Colonic mucosa (tissue), 4 donors: ENCODE results near the gene ZFHX3. TPM values are rescaled to one million over a fixed set of nuclear protein-coding genes. Genes with fewer than 3 reads are reported as not detected.

ENCODE experiments used
- DNase-seq: peaks from one replicate; pipeline ENCODE4 v3.0.0-alpha.2; 2020
- H3K27ac ChIP-seq: fragments of 200-600 bp; one replicate; pipeline ENCODE4 v1.8.0; 2021
- H3K27me3 ChIP-seq: fragments of 200-600 bp; one replicate; pipeline ENCODE4 v1.8.0; 2021
- H3K36me3 ChIP-seq: fragments of 200-600 bp; one replicate; pipeline ENCODE4 v1.8.0; 2021
- H3K4me1 ChIP-seq: fragments of 200-600 bp; one replicate; pipeline ENCODE4 v1.8.0; 2021; ENCODE audit warnings: mild to moderate bottlenecking
- H3K4me3 ChIP-seq: fragments of 200-600 bp; one replicate; pipeline ENCODE4 v1.8.0; 2021
- H3K9ac ChIP-seq, 2 donors: one replicate each; pipeline ENCODE4 v1.7.0; 2013; ENCODE audit warnings: control low read depth in 2 of 2, low read depth in 2 of 2, low read length in 2 of 2
- H3K9me3 ChIP-seq: fragments of 200-600 bp; one replicate; pipeline ENCODE4 v1.8.0; 2021
- intact Hi-C: fragments of 100-400 bp; cut with DNase I; formaldehyde crosslinking; loops from one replicate; pipeline ENCODE4 v1.14.1; 2022
- total RNA-seq, 2 donors: library from RNA; stranded (reverse); fragmentation: NEBNext Ultra II Directional in 1 of 2; extraction: Animal tissue kit (Norgen Biotek cat#: 25700) in 1 of 2; gene quantifications; one replicate each; pipeline ENCODE4 v1.2.1, GENCODE V29; 2021
- TF ChIP-seq, protein P1 (sequence below): fragments of 200-600 bp; IDR thresholded peaks from one replicate; pipeline ENCODE4 v1.8.0; 2022; ENCODE audit warnings: antibody characterized with exemption, mild to moderate bottlenecking
- donor health status: healthy.
- donor health status: DM: no; HTN: no; CAD: no.
- donor health status: DM: no; HTN: no; CAD: no.

ZFHX3 gene, protein sequence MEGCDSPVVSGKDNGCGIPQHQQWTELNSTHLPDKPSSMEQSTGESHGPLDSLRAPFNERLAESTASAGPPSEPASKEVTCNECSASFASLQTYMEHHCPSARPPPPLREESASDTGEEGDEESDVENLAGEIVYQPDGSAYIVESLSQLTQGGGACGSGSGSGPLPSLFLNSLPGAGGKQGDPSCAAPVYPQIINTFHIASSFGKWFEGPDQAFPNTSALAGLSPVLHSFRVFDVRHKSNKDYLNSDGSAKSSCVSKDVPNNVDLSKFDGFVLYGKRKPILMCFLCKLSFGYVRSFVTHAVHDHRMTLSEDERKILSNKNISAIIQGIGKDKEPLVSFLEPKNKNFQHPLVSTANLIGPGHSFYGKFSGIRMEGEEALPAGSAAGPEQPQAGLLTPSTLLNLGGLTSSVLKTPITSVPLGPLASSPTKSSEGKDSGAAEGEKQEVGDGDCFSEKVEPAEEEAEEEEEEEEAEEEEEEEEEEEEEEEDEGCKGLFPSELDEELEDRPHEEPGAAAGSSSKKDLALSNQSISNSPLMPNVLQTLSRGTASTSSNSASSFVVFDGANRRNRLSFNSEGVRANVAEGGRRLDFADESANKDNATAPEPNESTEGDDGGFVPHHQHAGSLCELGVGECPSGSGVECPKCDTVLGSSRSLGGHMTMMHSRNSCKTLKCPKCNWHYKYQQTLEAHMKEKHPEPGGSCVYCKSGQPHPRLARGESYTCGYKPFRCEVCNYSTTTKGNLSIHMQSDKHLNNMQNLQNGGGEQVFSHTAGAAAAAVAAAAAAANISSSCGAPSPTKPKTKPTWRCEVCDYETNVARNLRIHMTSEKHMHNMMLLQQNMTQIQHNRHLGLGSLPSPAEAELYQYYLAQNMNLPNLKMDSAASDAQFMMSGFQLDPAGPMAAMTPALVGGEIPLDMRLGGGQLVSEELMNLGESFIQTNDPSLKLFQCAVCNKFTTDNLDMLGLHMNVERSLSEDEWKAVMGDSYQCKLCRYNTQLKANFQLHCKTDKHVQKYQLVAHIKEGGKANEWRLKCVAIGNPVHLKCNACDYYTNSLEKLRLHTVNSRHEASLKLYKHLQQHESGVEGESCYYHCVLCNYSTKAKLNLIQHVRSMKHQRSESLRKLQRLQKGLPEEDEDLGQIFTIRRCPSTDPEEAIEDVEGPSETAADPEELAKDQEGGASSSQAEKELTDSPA (N-terminal part only)
- 10 to 100 TPM; 10.5 to 12.8 TPM for total RNA-seq

DNA sequence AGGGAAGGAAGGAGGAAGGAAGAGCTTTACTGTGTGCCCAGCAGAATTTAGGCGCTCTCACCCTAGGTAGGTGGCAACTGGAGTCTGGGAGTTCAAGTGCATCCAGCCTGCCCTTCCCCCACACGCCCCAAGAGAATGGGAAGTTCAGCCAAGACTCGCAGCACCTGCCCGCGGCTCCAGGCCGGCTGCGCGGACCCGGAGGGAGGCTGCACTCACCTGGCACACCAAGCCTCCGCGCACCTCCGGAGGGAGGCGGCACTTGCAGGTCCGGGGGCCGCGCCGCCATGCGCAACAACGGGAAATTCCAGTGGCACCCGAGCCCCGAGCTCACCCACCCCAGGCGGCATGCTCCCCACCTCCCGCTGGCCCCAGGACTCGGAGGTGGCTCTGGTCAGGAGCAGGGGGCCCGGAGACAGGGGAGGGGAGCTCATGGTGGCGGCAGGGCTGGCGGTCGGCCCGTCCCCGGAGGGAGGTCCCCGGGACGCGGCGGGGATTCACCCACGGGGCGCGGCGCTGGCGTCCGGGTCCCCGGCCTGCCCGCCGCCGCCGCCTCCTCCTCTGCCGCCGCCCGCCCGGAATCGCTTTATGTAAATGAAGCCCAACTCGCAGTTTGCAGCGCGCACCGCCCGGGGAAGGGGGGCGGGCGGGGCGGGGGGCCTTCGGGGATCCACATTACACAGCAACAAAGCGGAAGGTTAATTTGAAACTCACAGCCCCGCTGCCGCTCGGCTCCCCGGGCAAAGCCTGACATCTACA is at the start of gene ZFHX3:
ZFHX3 (minus strand) TSS at position 593 of the 756 bp plus-strand sequence. CDS start 87,983 bp downstream, outside the sequence.
- H3K27ac ChIP-seq, result peak within 1 kb of the TSS; percentile 88
- H3K9ac ChIP-seq, result peak within 1 kb of the TSS; percentile 77 to 93
- H3K9me3 ChIP-seq, result no peaks in the 10 kb centered on the region
- peaks cover 4% of the 10 kb centered on the region for H3K4me1 ChIP-seq
- TF ChIP-seq, protein P1, sequence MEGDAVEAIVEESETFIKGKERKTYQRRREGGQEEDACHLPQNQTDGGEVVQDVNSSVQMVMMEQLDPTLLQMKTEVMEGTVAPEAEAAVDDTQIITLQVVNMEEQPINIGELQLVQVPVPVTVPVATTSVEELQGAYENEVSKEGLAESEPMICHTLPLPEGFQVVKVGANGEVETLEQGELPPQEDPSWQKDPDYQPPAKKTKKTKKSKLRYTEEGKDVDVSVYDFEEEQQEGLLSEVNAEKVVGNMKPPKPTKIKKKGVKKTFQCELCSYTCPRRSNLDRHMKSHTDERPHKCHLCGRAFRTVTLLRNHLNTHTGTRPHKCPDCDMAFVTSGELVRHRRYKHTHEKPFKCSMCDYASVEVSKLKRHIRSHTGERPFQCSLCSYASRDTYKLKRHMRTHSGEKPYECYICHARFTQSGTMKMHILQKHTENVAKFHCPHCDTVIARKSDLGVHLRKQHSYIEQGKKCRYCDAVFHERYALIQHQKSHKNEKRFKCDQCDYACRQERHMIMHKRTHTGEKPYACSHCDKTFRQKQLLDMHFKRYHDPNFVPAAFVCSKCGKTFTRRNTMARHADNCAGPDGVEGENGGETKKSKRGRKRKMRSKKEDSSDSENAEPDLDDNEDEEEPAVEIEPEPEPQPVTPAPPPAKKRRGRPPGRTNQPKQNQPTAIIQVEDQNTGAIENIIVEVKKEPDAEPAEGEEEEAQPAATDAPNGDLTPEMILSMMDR, result no peak
- peak within 1 kb of the TSS; percentile 90 for H3K4me3 ChIP-seq
- H3K27me3 ChIP-seq, result no peaks in the 10 kb centered on the region
- intact Hi-C loops, result loop anchor here (10.0 kb wide), 1 partner anchor 213 kb away; no protein-coding TSS in a partner anchor
- H3K36me3 ChIP-seq, result no peaks in the 10 kb centered on the region
- peak; percentile 83 for DNase-seq

DNA sequence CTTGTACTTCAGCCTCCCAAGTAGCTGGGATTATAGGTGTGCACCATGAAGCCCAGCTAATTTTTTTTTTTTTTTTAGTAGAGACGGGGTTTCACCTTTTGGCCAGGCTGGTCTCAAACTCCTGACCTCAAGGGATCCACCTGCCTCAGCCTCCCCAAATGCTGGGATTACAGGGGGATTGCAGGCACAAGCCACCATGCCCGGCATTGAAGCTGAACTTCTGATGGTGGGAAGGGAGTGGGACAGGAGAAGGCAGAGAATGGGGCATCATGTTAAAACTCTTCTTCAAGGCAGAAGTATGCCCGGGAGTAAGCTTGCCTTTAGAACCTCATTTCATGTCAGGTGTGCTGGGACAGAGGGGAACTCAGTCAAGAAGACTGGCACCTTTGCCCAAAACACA is 48.6 kb upstream of the ZFHX3 start:
- no peak overlapping the region for H3K27ac ChIP-seq
- H3K36me3 ChIP-seq, result no peaks in the 10 kb centered on the region
- intact Hi-C loops, result no loop called here
- H3K9me3 ChIP-seq, result no peaks in the 10 kb centered on the region
- H3K27me3 ChIP-seq, result no peaks in the 10 kb centered on the region
- no peak overlapping the region for H3K9ac ChIP-seq
- no peak for DNase-seq
- TF ChIP-seq, protein P1, result no peak
- no peak overlapping the region for H3K4me3 ChIP-seq
- no peaks in the 10 kb centered on the region for H3K4me1 ChIP-seq

DNA sequence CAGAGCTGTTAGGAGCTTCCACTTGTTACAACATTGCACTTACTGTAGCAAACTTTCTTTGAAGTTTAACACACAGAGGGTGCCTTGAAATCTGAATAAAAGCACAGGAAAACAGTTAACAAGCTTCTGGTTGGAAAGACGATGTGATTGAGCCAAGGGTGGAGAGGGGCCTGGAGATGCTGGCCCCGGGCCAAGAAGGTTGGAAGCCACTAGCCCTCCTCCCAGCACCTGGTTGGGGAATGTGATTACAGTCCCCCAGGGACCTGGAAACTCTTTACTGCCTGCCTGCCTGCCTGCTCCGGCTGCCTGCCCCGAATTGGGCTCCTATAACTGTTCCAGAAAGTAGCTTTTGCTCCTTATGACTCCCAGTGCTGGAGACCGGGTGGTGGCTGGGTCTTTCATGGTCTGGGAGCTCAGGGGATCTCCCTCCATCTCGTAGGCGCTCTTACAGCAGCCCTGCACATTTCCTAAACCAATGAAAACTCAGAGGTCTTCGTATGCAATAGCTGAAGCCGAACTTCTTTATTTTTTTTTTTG is 48.0 kb upstream of the ZFHX3 start:
- Histone ChIP-seq H3K4me3 (no peak overlapping the region), H3K27ac (no peak overlapping the region), H3K27me3 (no peaks in the 10 kb centered on the region), H3K9me3 (no peaks in the 10 kb centered on the region), H3K9ac (no peak overlapping the region), H3K36me3 (no peaks in the 10 kb centered on the region), H3K4me1 (no peaks in the 10 kb centered on the region)
- intact Hi-C loops, result no loop called here
- TF ChIP-seq, protein P1, result no peak
- DNase-seq, result no peak

- TF ChIP-seq, protein P1, result no peak
- DNase-seq, result no peak
- intact Hi-C loops, result no loop called here
- H3K36me3 ChIP-seq, result no peaks in the 10 kb centered on the region
- no peaks in the 10 kb centered on the region for H3K4me1 ChIP-seq
- H3K9ac ChIP-seq, result no peak overlapping the region
- H3K4me3 ChIP-seq, result no peak overlapping the region
- no peaks in the 10 kb centered on the region for H3K9me3 ChIP-seq
- H3K27ac ChIP-seq, result no peak overlapping the region
- no peaks in the 10 kb centered on the region for H3K27me3 ChIP-seq
Measured at GRCh38 chr16:73095142-73095820, 47.4 kb upstream of the ZFHX3 start.
